Stimulated activated CD4-positive, alpha-beta T cell treated with anti-CD3 and anti-CD28 coated beads, TNF-alpha, amount 100 ng/mL, for 4 hours (primary cell): Measurements from ENCODE around the gene UBXN4.
"Not testable (repeated sequence)": the region's sequence is repeated elsewhere in the genome, so short reads cannot be mapped to it uniquely, and the experiment has no call there.

ENCODE experiments used
- DNase-seq, 3 experiments: peaks; one replicate each; pipeline ENCODE4 v3.0.0-alpha.2; 2020; ENCODE audit warnings: low read depth in 3 of 3

UBXN4 gene

DNA sequence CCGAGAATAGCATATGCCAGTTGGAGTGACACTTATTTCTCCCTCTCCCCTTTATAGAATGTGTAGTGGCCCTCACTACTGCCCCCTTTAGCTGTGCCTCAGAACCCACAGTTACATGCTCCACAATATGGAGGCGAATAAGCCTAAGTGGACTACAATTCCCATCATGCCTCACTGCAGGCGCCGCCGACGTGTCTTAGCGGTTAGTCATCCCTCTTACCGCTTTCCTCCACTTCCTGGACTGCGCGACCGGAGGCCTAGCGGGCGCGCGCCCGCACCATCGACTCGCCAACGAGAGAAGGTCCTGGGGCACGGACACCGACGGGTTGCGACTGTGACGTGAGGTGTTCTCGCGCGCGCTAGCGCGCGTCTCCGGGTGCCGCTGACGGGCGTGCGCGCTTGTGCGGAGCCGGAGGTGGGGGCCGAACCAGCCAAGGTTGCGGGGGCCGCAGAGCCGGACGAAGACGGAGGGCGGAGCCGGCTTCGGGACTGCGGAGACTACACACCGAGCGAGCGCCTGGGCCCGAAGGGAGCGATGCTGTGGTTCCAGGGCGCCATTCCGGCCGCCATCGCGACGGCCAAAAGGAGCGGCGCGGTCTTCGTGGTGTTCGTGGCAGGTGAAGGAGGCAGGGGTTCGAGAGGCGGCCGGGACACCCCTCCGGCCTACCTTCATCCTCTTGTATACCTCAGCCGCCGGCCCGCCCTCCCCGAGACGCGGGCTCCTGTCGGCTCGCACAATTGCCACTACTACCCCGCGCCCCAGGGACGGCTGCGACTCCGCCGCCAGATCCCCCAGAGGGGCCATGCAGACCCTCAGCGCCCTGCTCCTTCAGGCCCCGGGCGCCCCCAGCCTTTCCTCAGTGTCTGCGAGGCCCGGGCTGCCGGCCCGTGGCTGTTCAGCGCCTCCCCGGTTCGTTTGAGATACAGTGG, at the start of gene UBXN4:
Gene UBXN4 (plus strand): TSS at position 461 of the 930 bp plus-strand sequence. CDS start 75 bp downstream, at position 536.
- peak; percentile 86 to 94 (median 91) for DNase-seq

- DNase-seq: no peak
These were observed 46.9 kb upstream of the UBXN4 start for GRCh38 chr2:135694711-135695110.

- no peak for DNase-seq
These were observed 42.8 kb upstream of the UBXN4 start for GRCh38 chr2:135698838-135699237.

GRCh38 chr2:135701442-135701841, 40.2 kb upstream of the UBXN4 start:
- no peak for DNase-seq

- DNase-seq: no peak
These were observed 38.4 kb upstream of the UBXN4 start for GRCh38 chr2:135703300-135703699.

- DNase-seq: not testable (repeated sequence)
These were observed 37.6 kb upstream of the UBXN4 start for GRCh38 chr2:135704075-135704474.

DNA sequence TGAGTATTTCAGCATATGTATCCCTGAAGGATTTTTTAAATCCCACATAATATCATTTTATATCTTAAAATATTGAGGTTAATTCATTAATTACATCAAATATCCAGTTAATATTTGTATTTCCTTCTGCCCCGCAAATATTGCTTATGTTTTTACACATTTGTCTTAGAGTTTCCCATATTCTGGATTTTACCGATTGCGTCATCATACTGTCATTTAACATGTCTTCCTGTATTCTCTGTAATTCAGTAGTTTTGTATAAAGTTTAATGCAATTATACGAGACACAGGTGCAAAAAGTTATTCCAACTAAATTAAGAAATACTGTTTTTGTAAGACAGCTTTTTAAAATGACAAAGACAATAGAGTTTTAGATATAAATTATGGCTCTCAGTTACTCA, 33.5 kb upstream of the UBXN4 start:
- no peak for DNase-seq

DNA sequence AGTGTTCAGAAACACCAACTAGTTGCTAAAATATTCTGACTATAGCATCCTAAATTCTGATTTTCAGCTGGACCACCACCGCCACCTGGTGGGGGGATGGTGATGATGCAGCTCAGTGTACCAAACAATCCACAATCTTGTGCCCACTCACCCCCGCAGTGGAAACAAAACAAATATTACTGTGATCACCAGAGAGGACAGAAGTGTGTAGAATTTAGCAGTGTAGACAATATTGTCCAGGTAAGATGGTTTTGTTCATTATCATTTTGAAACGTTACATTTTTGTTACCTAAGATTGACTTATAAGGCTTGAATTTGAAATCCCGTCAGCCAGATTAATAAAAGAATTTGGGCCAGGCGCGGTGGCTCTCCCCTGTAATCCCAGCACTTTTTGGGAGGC, 31.7 kb upstream of the UBXN4 start:
- DNase-seq: peak; percentile 40 to 64 (median 57)

DNA sequence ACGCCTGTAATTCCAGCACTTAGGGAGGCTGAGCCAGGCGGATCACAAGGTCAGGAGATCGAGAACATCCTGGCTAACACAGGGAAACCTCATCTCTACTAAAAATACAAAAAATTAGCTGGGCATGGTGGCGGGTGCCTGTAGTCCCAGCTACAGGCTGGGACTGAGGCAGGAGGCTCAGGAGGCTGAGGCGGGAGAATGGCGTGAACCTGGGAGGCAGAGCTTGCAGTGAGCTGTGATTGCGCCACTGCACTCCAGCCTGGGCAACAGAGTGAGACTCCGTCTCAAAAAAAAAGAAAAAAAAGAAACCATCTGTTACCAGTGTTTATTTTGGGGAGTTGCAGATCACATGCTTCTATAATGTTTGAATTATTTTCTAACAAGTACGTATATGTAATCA, 26.6 kb upstream of the UBXN4 start:
- not testable (repeated sequence) for DNase-seq

DNA sequence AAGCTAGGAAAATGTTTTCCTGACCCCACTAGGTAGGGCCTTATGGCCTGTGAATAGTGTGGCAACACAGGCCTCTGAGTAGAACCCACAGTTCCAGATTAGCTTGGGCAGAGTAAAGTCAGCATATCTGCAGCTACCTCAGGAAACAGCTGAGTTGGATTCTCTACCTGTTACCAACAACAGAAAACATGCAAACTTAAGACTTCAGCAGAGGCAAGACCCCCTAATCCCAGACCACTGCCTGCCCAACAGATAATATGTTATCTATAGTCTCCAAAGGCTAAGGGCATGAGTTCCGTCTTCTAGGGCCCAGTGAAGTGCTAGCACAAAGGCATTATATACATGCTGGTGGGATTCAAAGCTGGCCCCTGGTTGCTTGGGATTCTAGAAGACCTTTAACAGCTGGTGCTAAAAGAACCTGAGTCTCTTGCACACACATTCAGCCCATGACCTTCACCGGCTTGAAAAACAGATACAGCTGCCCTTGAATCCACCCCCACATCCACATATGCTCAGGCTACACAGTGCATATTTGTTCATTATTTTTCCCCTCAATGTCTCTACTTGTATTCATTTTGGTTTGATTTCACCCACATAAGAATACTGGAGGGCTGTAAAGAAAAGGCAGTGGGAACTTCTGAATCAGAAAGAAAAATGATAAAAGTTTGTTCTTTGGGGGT, 13.5 kb upstream of the UBXN4 start:
- no peak for DNase-seq

DNA sequence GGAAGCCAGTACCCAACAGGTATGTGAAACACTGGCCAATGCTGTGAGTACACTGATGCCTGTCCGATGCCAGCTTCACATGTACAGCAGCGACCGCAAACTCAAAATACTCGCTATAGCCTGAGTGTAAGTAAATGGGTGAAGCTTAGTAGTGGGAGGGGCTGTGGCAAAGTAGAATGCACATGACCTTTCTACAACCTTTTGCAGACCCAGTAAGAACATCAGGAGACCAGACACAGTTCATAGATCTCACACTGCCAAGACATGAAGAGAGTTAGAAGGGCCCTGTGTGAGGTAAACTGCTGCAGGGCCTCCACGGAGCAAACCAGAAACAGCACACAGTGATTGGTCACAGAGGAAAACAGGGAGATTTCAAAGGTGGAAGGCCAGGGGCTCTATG, 9.1 kb upstream of the UBXN4 start:
- DNase-seq: no peak

GRCh38 chr2:135733045-135733444, 8.6 kb upstream of the UBXN4 start:
- no peak for DNase-seq

DNA sequence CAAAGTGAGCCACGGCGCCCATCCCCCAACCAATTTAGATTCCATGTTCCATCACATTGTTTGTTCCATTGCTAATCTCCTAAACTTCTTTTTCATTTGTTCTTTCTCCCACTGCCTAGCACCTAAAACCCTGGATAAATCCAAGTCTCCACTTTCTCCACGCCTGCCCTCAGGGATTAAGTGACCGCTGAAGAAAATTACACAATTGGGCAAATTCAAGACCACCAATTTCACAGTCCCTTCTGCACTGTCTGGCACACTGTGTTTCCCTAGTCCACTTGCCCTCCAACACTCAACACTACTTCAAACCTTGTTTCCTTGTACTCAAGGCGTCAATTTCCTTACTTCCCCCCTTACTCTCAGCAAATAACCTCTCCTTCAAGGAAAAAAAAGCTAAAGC, 5.1 kb upstream of the UBXN4 start:
- DNase-seq: no peak

DNA sequence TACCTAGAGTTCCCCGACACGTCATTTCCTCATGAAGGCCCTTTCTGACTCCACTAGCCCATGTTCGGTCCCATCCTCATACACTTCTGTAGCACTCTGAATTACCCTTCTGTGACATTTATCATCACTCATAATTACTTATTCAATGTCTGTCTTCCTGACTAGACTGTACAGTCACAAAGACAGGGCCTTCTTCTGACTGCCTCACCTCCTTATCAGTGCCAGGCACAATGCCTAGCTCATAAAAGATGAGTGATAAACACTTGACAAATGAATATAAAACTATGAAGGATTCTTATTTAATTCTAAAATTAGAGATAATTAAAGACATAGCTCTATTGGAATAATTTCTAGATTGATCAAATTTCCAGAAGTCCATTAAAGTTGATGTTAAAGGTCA, 1.4 kb upstream of the UBXN4 start:
- DNase-seq: no peak

DNA sequence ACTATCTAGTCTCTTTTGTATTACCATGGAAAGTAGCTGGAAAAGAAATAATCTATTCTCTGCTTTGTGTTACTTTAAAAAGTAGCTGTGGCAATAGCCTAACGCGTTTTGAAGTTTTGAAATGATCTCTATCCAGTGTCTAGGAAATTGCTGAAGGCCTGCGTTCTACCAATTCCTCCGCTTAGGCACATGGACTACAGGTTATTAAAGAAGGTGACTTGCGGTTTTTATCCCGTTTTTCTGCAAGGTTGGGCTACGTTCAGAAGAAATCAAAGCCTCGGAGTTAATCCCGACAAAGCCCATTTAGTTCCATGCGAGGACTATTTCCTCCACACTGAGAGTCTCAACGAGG, 636 bp upstream of the UBXN4 start:
- DNase-seq: no peak

DNA sequence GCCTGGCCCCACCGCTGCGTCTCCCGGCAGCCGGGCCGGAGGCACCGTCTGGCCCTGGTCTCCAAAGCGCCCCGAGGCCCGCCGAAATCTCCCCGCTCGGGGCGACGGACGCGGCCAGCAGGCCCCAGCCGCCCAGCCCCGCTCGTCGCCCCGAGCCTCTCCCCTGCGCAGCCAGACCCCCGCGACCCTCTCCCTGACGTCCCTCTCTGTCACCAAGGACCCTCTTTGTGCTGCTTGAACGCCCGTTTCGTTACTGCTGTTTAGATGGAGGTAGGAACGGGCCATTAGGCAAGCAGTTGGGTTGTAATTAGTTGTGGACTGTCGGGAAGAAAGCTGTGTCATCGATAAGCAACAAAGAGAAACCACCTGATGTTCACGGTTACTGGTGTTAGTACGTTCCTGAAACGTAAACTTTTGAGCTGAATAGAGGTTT, 686 bp downstream of the UBXN4 start:
- DNase-seq: peak in 1 of 3 experiments; percentile 8

DNA sequence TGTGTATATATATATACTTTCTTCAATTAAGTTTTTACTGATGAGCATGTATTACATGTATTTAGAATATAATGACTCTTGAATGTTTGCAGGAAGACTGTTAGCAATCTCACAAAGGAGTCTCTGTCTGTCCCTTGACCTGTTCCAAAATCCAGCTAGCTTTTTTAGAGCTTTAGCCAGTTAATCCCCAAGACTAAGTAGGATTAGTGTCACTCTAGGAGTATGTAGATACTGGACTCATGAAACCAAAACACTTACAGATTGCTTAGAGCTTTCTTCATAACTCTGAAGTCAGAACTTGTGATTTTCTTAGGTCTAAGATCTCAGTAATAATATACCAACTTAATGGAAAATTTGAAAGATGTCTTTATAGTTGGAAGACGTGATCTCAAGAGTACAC, 2.2 kb downstream of the UBXN4 start:
- DNase-seq: no peak

GRCh38 chr2:135744760-135745314, 3.2 kb downstream of the UBXN4 start:
- peak in 1 of 3 experiments; percentile 2 for DNase-seq

DNA sequence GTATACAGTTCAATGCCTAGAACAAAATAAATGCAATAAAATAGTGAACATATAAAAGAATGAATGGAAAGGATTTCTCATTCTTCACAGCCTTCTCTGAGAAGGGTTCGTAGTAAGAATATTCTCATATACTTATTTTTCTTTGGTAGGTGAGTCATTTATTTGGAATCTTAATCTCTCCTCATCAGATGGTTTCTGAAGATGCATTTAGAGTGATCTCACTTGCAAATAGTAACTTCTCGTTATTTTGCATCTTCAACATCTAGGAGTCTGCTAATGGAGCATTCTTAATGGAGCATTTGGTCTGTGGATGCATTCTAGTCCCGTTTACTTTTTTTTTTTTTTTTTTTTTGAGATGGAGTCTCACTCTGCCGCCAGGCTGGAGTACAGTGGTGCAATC, 3.9 kb downstream of the UBXN4 start:
- DNase-seq: no peak

GRCh38 chr2:135755573-135755972, 13.9 kb downstream of the UBXN4 start:
- DNase-seq: no peak

DNA sequence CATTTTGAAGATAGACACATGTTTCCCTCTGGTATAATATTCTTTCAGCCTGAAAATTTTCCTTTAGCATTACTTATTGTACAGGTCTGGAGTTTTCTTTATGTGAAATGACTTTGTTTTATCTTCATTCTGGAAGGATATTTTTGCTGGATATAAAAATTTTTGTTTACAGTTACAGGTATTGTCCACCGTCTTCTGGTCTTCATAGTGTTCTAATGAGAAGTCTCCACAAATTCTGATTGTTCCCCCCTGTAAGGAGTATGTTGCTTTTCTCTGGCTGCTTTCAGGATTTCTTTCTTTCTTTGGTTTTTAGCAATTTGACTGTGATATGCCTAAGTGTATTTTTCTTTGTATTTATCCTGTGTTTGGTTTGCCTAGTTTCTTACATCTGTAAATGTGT, 15.0 kb downstream of the UBXN4 start:
- DNase-seq: no peak

DNA sequence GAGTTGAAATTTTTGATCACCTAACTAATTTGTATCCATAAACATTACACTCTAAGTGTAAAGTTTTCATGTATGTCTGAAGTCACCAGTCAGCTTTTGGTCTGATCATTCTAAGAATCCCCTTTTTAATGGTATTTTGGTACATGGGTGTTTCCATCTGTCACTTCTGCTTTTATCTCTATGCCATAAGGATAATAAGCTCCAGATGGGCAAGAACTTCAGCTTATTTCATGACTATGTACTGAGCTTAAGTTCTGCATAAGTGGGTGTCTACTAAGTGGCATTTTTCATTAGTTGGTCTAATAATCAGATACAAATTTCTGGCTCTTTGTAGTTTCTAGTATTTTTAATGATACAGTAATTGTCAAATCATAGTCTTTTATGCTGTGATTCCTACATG, 20.4 kb downstream of the UBXN4 start:
- DNase-seq: no peak

DNA sequence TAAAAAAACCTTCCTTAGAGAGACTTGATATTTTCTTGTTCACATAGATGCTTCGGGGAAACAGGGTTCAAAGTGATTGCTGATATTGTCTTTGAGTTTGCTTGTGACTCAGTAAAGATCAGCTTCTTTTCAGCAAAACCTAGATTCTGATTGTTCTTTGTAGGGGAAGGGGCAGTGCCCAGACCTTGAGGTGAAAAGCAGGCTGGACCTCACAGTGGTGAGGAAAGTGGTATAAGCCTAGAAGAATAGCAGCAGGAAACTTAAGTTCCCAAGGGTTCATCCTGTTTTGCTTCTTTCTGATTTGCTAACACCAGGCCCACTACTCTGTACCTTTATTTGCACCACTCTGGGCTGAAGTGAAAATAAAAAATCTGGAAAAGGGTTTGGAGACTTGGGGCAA, 20.9 kb downstream of the UBXN4 start:
- DNase-seq: no peak
